ENCODE data around the gene TRIM47. TPM values are rescaled to one million over a fixed set of nuclear protein-coding genes. Genes with fewer than 3 reads are reported as not detected.

The TRIM47 gene
- total RNA-seq, 1 experiment from 2014 or later = 6.9 TPM

GRCh38 chr17:75900691-75901533, 22.5 kb upstream of the TRIM47 start:
- Mint-ChIP-seq H3K27ac (no peak overlapping the region), H3K27me3 (ENCODE audit: low read depth) (no peaks in the 10 kb centered on the region; the same call in 1 of the 2 replicates), H3K9me3 (no peaks in the 10 kb centered on the region), H3K36me3 (ENCODE audit: insufficient read depth in 1 of 3, low read depth in 3 of 3) (peaks cover 14 to 44% (median 40%) of the 10 kb centered on the region in 3 experiments; a peak in 6 of 7 replicates), H3K4me1 (peaks cover 8 to 12% of the 10 kb centered on the region in 2 experiments), H3K4me3 (no peak overlapping the region)
- H4K8ac ChIP-seq (replicated peaks; ENCODE audit: insufficient read length, low read depth, low read length) = no peak overlapping the region
- no peaks in the 10 kb centered on the region for H3K27me3 ChIP-seq (ENCODE audit: insufficient read depth, low read length)
- H4K5ac ChIP-seq (ENCODE audit: insufficient read length, low read depth, low read length) = no peak overlapping the region
- H3K18ac ChIP-seq (ENCODE audit: insufficient read length, low read depth, low read length) = no peak overlapping the region
- H3K9me3 ChIP-seq (ENCODE audit: control insufficient read depth, low read depth, low read length) = no peaks in the 10 kb centered on the region
- no peak overlapping the region for H2AFZ ChIP-seq (ENCODE audit: low read length)
- no peak overlapping the region for H2AK5ac ChIP-seq (ENCODE audit: insufficient read length, low read length)
- DNase-seq = peak; percentile 25
- no peak for TF ChIP-seq CTCF (conservative IDR thresholded peaks at IDR 0.05)
- H3K27ac ChIP-seq (ENCODE audit: insufficient read length, low read depth, low read length) = no peak overlapping the region
- no peak overlapping the region for H4K91ac ChIP-seq (ENCODE audit: insufficient read length, low read depth, low read length)
- no peaks in the 10 kb centered on the region for H4K20me1 ChIP-seq (ENCODE audit: control insufficient read depth, insufficient read depth, insufficient read length)
- no peak overlapping the region for H2BK15ac ChIP-seq (ENCODE audit: low read depth, low read length)
- peaks cover 10% of the 10 kb centered on the region for H3K23me2 ChIP-seq (ENCODE audit: insufficient read length, low read depth, low read length, poor library complexity, severe bottlenecking)
- no peak overlapping the region for H3T11ph ChIP-seq (ENCODE audit: low read length)
- H3K79me1 ChIP-seq (ENCODE audit: insufficient read depth, low read depth, low read length, poor library complexity, severe bottlenecking) = no peaks in the 10 kb centered on the region
- no peak overlapping the region for H2BK120ac ChIP-seq (ENCODE audit: low read depth, low read length, poor library complexity, severe bottlenecking)
- no peak overlapping the region for H2BK20ac ChIP-seq (ENCODE audit: low read depth, low read length, poor library complexity, severe bottlenecking)
- H3K14ac ChIP-seq (ENCODE audit: insufficient read depth, low read length) = no peak overlapping the region
- no peak overlapping the region for H2BK12ac ChIP-seq (ENCODE audit: insufficient read length, low read depth, low read length)
- no peak overlapping the region for H3K4me2 ChIP-seq (ENCODE audit: insufficient read depth, insufficient read length, low read length)
- H2BK5ac ChIP-seq (ENCODE audit: insufficient read length, low read length) = no peak overlapping the region
- no peaks in the 10 kb centered on the region for H3K79me2 ChIP-seq (ENCODE audit: insufficient read depth, low read length)
- no peaks in the 10 kb centered on the region for H3K4me1 ChIP-seq (ENCODE audit: insufficient read depth, low read length)
- H3K23ac ChIP-seq (ENCODE audit: insufficient read length, low read depth, low read length) = no peak overlapping the region
- no CpG with 5 or more reads among the region's 13 CpGs for WGBS (ENCODE audit: extremely low coverage, insufficient read length, low lambda C conversion rate)
- no peak overlapping the region for H3K9ac ChIP-seq (ENCODE audit: extremely low read depth, insufficient read length, low read length)
- no peak overlapping the region for H3K4ac ChIP-seq (ENCODE audit: low read depth, low read length)
- no peak overlapping the region for H3K56ac ChIP-seq (ENCODE audit: insufficient read length, low read depth, low read length)

All from H9 (cell line).